HCT116 (cell line): ENCODE measurements around the gene IKZF3.

Experiments used
- CEBPB ChIP-seq: IDR thresholded peaks from 2 replicates; pipeline ENCODE4 v1.6.1; 2012; ENCODE audit warnings: low read depth
- CTCF ChIP-seq, 3 experiments: fragments of 200-600 bp in 1 of 3; sonication (generic) in 1 of 3; IDR thresholded peaks in 2 of 3; conservative IDR thresholded peaks in 1 of 3; 2 replicates each; pipeline ENCODE4 v1.5.1; 2012 to 2017; ENCODE audit warnings: low read depth in 2 of 3, low read length in 2 of 3, antibody characterized with exemption in 1 of 3, borderline replicate concordance in 1 of 3, control low read depth in 1 of 3, mild to moderate bottlenecking in 1 of 3, mixed read lengths in 1 of 3, mixed run types in 1 of 3, moderate library complexity in 1 of 3; ENCODE audit not compliant: insufficient read depth in 1 of 3
- ELF1 ChIP-seq: IDR thresholded peaks from 2 replicates; pipeline ENCODE4 v1.6.1; 2012; ENCODE audit warnings: low read depth, borderline replicate concordance
- EZH2 ChIP-seq: fragments of 200-600 bp; sonication (generic); IDR thresholded peaks from 2 replicates; pipeline ENCODE4 v1.6.1; 2017; ENCODE audit warnings: antibody characterized with exemption, mixed run types
- EZH2phosphoT487 ChIP-seq: fragments of 200-600 bp; IDR thresholded peaks from 2 replicates; pipeline ENCODE4 v1.6.1; 2018; ENCODE audit warnings: antibody characterized with exemption, borderline replicate concordance
- POLR2A ChIP-seq: IDR thresholded peaks from 2 replicates; pipeline ENCODE4 v1.7.0; 2011; ENCODE audit warnings: borderline replicate concordance; ENCODE audit not compliant: insufficient read depth, insufficient read length; ENCODE audit errors: extremely low read depth
- POLR2AphosphoS5 ChIP-seq: IDR thresholded peaks from 2 replicates; pipeline ENCODE4 v1.6.1; 2011; ENCODE audit warnings: mild to moderate bottlenecking, low read depth, low read length, moderate library complexity
- SP1 ChIP-seq: IDR thresholded peaks from 2 replicates; pipeline ENCODE4 v1.6.1; 2012; ENCODE audit warnings: low read depth
- SRF ChIP-seq: IDR thresholded peaks from 2 replicates; pipeline ENCODE4 v1.6.1; 2012; ENCODE audit warnings: low read depth

- TF ChIP-seq ELF1 (no peak), CTCF (IDR thresholded peaks at IDR 0.05 in 2 of 3, conservative IDR thresholded peaks at IDR 0.05 in 1 of 3; ENCODE audit: borderline replicate concordance in 1 of 3, insufficient read depth in 1 of 3, low read depth in 2 of 3, low read length in 2 of 3) (no peak), EZH2 (no peak), POLR2A (no peak), POLR2AphosphoS5 (no peak), EZH2phosphoT487 (no peak), SP1 (no peak), CEBPB (no peak), SRF (no peak)
Observed at GRCh38 chr17:39729280-39729851, 134.7 kb downstream of the IKZF3 start.
